BJ (cell line): Measurements from ENCODE around the gene ELK1. TPM values are rescaled to one million over a fixed set of nuclear protein-coding genes. Genes with fewer than 3 reads are reported as not detected.

Experiments used
- CTCF ChIA-PET: fragments of 350-600 bp; formaldehyde crosslinking; extraction: SDS; loops from one replicate; lab custom pipeline; 2021; ENCODE audit warnings: antibody characterized with exemption, inconsistent platforms; lab: Yijun Ruan, JAX
- POLR2A ChIA-PET: fragments of 300-600 bp; sonication (Branson Sonifier 250); formaldehyde crosslinking; extraction: SDS; loops from one replicate; lab custom pipeline; 2021; ENCODE audit warnings: antibody characterized with exemption; lab: Charles Lee
- DNase-seq: peaks from one replicate; pipeline ENCODE4 v3.0.0-alpha.2; 2011; ENCODE audit warnings: low read depth
- H3K27me3 ChIP-seq: 2 replicates; pipeline ENCODE4 v1.6.0; 2011; ENCODE audit warnings: low read length; ENCODE audit not compliant: control insufficient read depth, insufficient read depth
- H3K36me3 ChIP-seq: 2 replicates; pipeline ENCODE4 v1.5.1; 2011; ENCODE audit warnings: low read length; ENCODE audit not compliant: control insufficient read depth, insufficient read depth
- H3K4me3 ChIP-seq: 2 replicates; pipeline ENCODE4 v1.5.1; 2011; ENCODE audit warnings: low read depth, mild to moderate bottlenecking, control low read depth, low read length
- CTCF ChIP-seq: IDR thresholded peaks from 2 replicates; pipeline ENCODE4 v1.5.1; 2011; ENCODE audit warnings: low read depth, mild to moderate bottlenecking, control low read depth, inconsistent platforms, low read length, moderate library complexity; ENCODE audit not compliant: insufficient read depth
- polyA plus RNA-seq: library from polyadenylated mRNA; depleted of rRNA; stranded (reverse); fragments of >200 nt; gene quantifications from 2 replicates; pipeline ENCODE4 v1.2.3, GENCODE V29; 2011

ELK1 gene
- polyA plus RNA-seq, 1 experiment: 22.4 TPM

DNA sequence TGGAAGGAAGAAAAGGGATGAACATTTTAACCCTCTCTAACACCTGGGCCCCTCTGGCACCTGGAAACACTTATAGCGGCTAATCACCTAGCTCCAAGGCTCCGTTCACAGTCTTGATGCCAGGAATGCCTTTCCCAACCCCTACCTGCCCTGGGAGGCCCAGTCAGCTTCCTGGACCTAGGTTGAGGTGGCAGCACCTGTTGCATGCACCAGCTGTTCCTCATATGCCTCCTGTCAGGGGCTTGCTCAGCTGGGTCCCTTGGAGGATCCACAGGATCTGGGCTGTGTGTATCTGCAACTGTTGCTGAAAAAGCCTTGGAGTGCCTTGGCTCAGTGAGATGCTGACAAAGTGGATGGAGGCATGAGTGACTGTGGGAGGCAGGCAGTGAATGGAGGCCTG is 25.0 kb downstream of the ELK1 start:
- no peak for TF ChIP-seq CTCF
- POLR2A ChIA-PET: no interaction called here
- no peak for DNase-seq
- CTCF ChIA-PET: no interaction called here
- Histone ChIP-seq H3K4me3 (no peak overlapping the region), H3K36me3 (no peaks in the 10 kb centered on the region), H3K27me3 (no peaks in the 10 kb centered on the region)

DNA sequence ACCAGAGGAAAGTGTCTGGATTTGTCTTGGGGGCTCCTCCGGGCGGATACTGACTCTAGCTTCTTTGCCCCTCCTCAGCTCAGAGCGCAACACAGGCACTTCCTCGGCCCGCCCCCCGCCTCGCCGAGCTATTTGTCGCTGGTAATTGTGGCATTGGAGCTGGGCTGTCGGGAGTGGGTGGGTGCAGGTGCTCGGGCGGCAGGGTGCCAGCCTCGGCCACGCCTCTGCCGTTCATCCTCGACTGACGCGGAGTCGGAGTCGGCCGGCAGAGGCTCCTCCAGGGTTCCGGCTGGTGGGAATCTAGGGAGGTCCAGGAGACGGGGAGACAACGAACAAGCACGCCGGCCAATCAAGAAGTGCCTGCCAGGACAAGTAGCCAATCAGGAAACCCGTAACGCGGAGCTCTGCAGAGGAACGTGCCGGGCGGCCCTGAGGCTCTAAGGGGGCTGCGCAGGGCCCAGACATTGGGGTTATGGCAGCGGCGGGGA is 26.8 kb downstream of the ELK1 start:
- POLR2A ChIA-PET: no interaction called here
- no peak for DNase-seq
- no peaks in the 10 kb centered on the region for H3K36me3 ChIP-seq
- no peaks in the 10 kb centered on the region for H3K27me3 ChIP-seq
- CTCF ChIA-PET: no interaction called here
- TF ChIP-seq CTCF: no peak
- H3K4me3 ChIP-seq: peak overlapping the region; percentile 39

DNA sequence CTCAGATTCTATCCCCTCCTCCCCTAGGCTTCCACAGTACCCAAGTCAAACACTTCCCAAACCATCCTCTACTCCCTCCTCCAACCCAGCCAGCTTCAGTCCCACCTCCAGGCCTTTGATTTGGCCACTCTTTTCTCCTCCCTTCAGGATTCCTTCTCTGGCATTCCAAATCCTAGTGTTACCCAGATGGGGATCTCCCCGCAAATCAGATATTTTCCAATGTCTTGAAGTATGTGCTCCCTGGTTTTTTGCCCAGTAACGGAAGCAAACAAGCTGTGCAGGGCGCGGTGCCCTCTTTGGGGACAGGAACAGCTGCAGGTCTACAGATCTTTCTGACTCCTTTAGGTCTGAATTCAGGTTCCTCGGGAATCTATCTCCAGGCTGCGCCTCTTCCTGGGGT is 28.5 kb downstream of the ELK1 start:
- ChIA-PET POLR2A (no interaction called here), CTCF (no interaction called here)
- DNase-seq: no peak
- Histone ChIP-seq H3K4me3 (no peak overlapping the region), H3K36me3 (no peaks in the 10 kb centered on the region), H3K27me3 (0 out of 2 replicates have a peak, but pooled peaks cover 3% of the 10 kb centered on the region)
- TF ChIP-seq CTCF: no peak

GRCh38 chrX:47620303-47620685 is 30.1 kb downstream of the ELK1 start:
- Histone ChIP-seq H3K27me3 (0 out of 2 replicates have a peak, but pooled peaks cover 3% of the 10 kb centered on the region), H3K36me3 (no peaks in the 10 kb centered on the region), H3K4me3 (no peak overlapping the region)
- CTCF ChIA-PET: no interaction called here
- TF ChIP-seq CTCF: no peak
- POLR2A ChIA-PET: no interaction called here
- DNase-seq: no peak

DNA sequence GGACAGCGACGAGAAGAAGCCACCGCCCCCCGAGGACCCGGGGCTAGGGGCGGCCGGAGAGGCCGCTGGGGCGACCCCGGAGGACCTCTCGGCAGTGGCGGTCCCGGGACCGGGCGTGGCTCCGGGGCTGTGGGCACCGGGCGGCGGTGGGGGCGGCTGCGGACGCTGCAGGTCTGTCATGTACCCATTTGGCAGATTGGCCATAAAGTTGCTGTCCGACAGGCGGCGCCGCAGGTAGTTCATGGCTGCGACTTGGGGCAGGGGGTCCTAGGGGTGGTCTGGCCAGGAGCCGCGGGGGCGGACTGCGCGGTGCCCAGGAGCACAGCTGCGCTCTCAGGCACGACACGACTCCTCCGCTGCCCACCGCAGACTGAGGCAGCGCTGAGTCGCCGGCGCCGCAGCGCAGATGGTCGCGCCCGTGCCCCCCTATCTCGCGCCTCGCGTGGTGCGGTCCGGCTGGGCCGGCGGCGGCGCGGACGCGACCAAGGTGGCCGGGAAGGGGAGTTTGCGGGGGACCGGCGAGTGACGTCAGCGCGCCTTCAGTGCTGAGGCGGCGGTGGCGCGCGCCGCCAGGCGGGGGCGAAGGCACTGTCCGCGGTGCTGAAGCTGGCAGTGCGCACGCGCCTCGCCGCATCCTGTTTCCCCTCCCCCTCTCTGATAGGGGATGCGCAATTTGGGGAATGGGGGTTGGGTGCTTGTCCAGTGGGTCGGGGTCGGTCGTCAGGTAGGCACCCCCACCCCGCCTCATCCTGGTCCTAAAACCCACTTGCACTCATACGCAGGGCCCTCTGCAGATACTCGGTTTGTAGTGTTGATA is 30.7 kb downstream of the ELK1 start, which contains the start of gene SYN1:
TSS of gene SYN1 (minus strand) at position 372 of the 817 bp plus-strand sequence. CDS start at position 243, 129 bp downstream.
- Histone ChIP-seq H3K27me3 (0 out of 2 replicates have a peak, but pooled peaks cover 3% of the 10 kb centered on the region), H3K36me3 (no peaks in the 10 kb centered on the region), H3K4me3 (peak within 1 kb of the TSS; percentile 32)
- no peak for DNase-seq
- no peak for TF ChIP-seq CTCF
- ChIA-PET CTCF (no interaction called here), POLR2A (no interaction called here)
